Retinal pigment epithelial cell (primary cell): ENCODE measurements around the gene TEN1.
A peak's percentile ranks its signal among the peaks of the same experiment; 100 is the strongest.

Source experiments
- DNase-seq: peaks from one replicate; pipeline ENCODE4 v3.0.0-alpha.2; 2010; ENCODE audit warnings: low read depth
- H3K4me3 ChIP-seq: 2 replicates; pipeline ENCODE4 v1.5.1; 2011; ENCODE audit warnings: mild to moderate bottlenecking, low read length, control low read depth, moderate library complexity
- CTCF ChIP-seq: conservative IDR thresholded peaks from 2 replicates; pipeline ENCODE4 v1.5.1; 2011; ENCODE audit warnings: low read depth, low read length, control low read depth, inconsistent platforms

The TEN1 gene

DNA sequence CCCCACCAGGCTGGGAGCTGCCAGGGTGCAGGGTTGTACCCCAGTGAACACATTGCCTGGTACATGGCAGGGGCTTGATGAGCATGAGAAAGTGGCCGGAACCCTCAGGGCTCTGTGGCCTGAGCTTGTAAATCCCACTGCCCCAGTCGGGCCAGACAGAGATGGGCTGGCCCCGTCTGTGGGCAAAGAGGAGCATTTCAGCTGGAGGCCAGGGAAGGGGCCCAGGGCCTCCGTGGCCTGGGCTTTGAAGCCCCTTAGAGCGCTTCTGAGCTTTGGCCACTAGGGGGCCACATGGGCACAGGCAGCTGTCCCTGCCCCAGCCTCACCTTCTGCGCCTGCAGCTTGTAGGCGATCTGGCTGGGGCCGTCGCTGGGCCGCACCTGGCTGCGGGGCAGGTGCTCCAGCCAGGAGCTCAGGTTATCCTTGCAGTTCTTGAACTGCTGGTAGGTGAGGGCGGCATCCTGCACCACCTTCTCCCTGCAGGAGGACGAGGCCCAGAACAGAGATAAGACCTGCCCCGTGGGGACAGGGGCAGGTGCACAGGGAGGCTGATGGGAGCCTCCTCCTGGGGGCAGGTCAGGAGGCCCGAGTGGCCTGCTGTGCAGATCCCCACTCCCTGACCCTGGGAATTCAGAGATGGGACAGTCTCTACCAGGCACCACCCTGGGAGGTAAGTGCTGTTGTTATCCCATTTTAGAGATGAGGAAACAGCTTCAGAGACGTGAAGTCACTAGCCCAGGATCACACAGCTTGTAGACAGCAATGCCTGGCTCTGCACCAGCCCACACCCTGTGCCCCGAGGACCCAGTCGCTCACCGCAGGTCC lies 35.3 kb downstream of the TEN1 start:
- peak; percentile 98 for TF ChIP-seq CTCF
- H3K4me3 ChIP-seq, result no peak overlapping the region
- peak; percentile 15 for DNase-seq

- no peak for TF ChIP-seq CTCF
- H3K4me3 ChIP-seq, result no peak overlapping the region
- DNase-seq, result no peak
Observed at GRCh38 chr17:76014925-76015261, 35.9 kb downstream of the TEN1 start.

- no peak for TF ChIP-seq CTCF
- H3K4me3 ChIP-seq, result no peak overlapping the region
- no peak for DNase-seq
Observed at GRCh38 chr17:76017481-76018339, 38.7 kb downstream of the TEN1 start.

- TF ChIP-seq CTCF, result no peak
- no peak overlapping the region for H3K4me3 ChIP-seq
Observed at GRCh38 chr17:76018340-76018680, 39.3 kb downstream of the TEN1 start.

GRCh38 chr17:76018801-76019200 lies 39.8 kb downstream of the TEN1 start:
- TF ChIP-seq CTCF, result no peak
- DNase-seq, result no peak
- no peak overlapping the region for H3K4me3 ChIP-seq

More at GRCh38 chr17:76018340-76018680, 39.3 kb downstream of the TEN1 start:
- no peak for DNase-seq

DNA sequence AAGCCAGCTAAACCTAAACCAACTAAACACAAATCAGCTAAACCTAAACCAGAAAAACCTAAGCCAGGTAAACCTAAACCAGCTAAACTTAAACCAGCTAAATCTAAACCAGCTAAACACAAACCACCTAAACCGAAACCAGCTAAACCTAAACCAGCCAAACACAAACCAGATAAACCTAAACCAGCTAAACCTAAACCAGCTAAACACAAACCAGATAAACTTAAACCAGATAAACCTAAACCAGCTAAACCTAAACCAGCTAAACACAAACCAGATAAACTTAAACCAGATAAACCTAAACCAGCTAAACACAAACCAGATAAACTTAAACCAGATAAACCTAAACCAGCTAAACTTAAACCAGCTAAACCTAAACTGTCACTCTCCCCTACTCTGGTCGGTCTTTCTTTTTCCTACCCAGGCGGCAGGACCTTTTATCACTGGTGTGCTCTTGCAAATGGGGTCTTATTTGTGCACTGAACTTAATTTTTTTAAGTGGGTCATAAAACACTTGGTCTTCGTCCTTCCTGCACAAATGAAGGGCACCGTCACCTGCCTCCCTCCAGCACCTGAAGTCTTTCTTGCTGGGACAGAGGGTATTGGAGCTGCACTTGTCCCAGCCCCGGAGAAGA lies 40.9 kb downstream of the TEN1 start:
- TF ChIP-seq CTCF, result no peak
- H3K4me3 ChIP-seq, result no peak overlapping the region
- no peak for DNase-seq
